GM12878 (cell line): ENCODE measurements around the gene BRIX1. TPM values are rescaled to one million over a fixed set of nuclear protein-coding genes. Genes with fewer than 3 reads are reported as not detected.
A peak's percentile ranks its signal among the peaks of the same experiment; 100 is the strongest.

Experiments used
- ATAC-seq: fragments of 200-7000 bp; cut with Tn5 transposase; 3 replicates; pipeline ENCODE4 v1.9.1; 2020; ENCODE audit warnings: mild to moderate bottlenecking, moderate library complexity
- BruUV-seq: library from RNA; stranded (reverse); fragments of 400-500 nt; replicated peaks from 2 replicates; lab custom pipeline; 2021; lab: Mats Ljungman, UMichigan
- CTCF ChIA-PET: fragments of 300-600 bp; sonication (Branson Sonifier 250); formaldehyde crosslinking; extraction: SDS; loops from one replicate; lab custom pipeline; 2021; ENCODE audit warnings: inconsistent platforms; lab: Yijun Ruan, JAX
- POLR2A ChIA-PET: fragments of 350-600 bp; formaldehyde crosslinking; extraction: SDS; loops from one replicate; lab custom pipeline; 2021; ENCODE audit warnings: inconsistent platforms; lab: Charles Lee
- RAD21 ChIA-PET: fragments of 300-600 bp; sonication (Branson Sonifier 250); formaldehyde crosslinking; loops from one replicate; lab custom pipeline; 2023; ENCODE audit warnings: antibody characterized with exemption; ENCODE audit not compliant: unreplicated experiment; lab: Charles Lee
- SMC1A ChIA-PET: fragments of 300-600 bp; sonication (Branson Sonifier 250); formaldehyde crosslinking; loops from one replicate; lab custom pipeline; 2023; ENCODE audit not compliant: unreplicated experiment, uncharacterized antibody; lab: Charles Lee
- DNase-seq: peaks from one replicate; pipeline ENCODE4 v3.0.0-alpha.2; 2011; ENCODE audit warnings: low read depth, low spot score
- FAIRE-seq: peaks from 3 replicates; lab custom pipeline; 2011; peaks lifted over from hg19 to GRCh38; lab: Jason Lieb, UNC
- H2AFZ ChIP-seq: 2 replicates; pipeline ENCODE4 v1.6.0; 2011; ENCODE audit warnings: low read depth, low read length, control low read depth; ENCODE audit not compliant: control insufficient read depth
- H3K27ac ChIP-seq: 2 replicates; pipeline ENCODE4 v1.5.1; 2011; ENCODE audit warnings: control low read depth; ENCODE audit not compliant: control insufficient read depth, insufficient read depth
- H3K27me3 ChIP-seq, 2 experiments: replicated peaks in 1 of 2; 2 replicates each; pipeline versions ENCODE4 v1.6.0 to v1.6.1; 2011; ENCODE audit warnings: low read length in 1 of 2; ENCODE audit not compliant: control insufficient read depth in 2 of 2, insufficient read depth in 2 of 2
- H3K36me3 ChIP-seq, 2 experiments: 2 replicates each; pipeline ENCODE4 v1.5.1; 2011; ENCODE audit warnings: low read length in 1 of 2; ENCODE audit not compliant: control insufficient read depth in 2 of 2, insufficient read depth in 2 of 2
- H3K4me1 ChIP-seq: 2 replicates; pipeline ENCODE4 v1.6.1; 2011; ENCODE audit warnings: mild to moderate bottlenecking, low read length, moderate library complexity, mixed read lengths; ENCODE audit not compliant: control insufficient read depth, insufficient read depth
- H3K4me2 ChIP-seq: 2 replicates; pipeline ENCODE4 v1.6.0; 2011; ENCODE audit warnings: control low read depth; ENCODE audit not compliant: control insufficient read depth, insufficient read depth
- H3K4me3 ChIP-seq: fragments of 200-600 bp; sonication (generic); 2 replicates; pipeline ENCODE4 v1.5.1; 2016
- H3K79me2 ChIP-seq: 2 replicates; pipeline ENCODE4 v1.6.0; 2011; ENCODE audit warnings: low read length; ENCODE audit not compliant: control insufficient read depth, insufficient read depth
- H3K9ac ChIP-seq: 2 replicates; pipeline ENCODE4 v1.8.0; 2011; ENCODE audit warnings: low read length, control low read depth, mixed read lengths; ENCODE audit not compliant: control insufficient read depth, insufficient read depth
- H3K9me3 ChIP-seq: replicated peaks from 3 replicates; pipeline ENCODE4 v1.5.1; 2011; ENCODE audit warnings: mild to moderate bottlenecking, low read length; ENCODE audit not compliant: control insufficient read depth, insufficient read depth
- H4K20me1 ChIP-seq: 2 replicates; pipeline ENCODE4 v1.6.0; 2011; ENCODE audit not compliant: control insufficient read depth, insufficient read depth
- BCL3 ChIP-seq: IDR thresholded peaks from 2 replicates; pipeline ENCODE4 v1.6.1; 2011; ENCODE audit warnings: borderline replicate concordance, low read depth, mild to moderate bottlenecking, moderate library complexity, low read length; ENCODE audit not compliant: insufficient read depth, poor library complexity, severe bottlenecking
- CHD4 ChIP-seq: fragments of 200-600 bp; sonication (generic); IDR thresholded peaks from 2 replicates; pipeline ENCODE4 v1.6.1; 2016; ENCODE audit warnings: mild to moderate bottlenecking
- CREM ChIP-seq: IDR thresholded peaks from 2 replicates; pipeline ENCODE4 v1.6.1; 2014; ENCODE audit warnings: antibody characterized with exemption, low read depth
- FOXK2 ChIP-seq: fragments of 450-650 bp; IDR thresholded peaks from 2 replicates; pipeline ENCODE4 v1.6.1; 2017; ENCODE audit warnings: mild to moderate bottlenecking, moderate library complexity
- HDGF ChIP-seq: fragments of 450-650 bp; IDR thresholded peaks from 2 replicates; pipeline ENCODE4 v1.6.1; 2016; ENCODE audit warnings: antibody characterized with exemption
- JUND ChIP-seq: IDR thresholded peaks from 2 replicates; pipeline ENCODE4 v1.6.1; 2012; ENCODE audit warnings: low read depth, mild to moderate bottlenecking, low read length, improper control_type of control experiment, moderate library complexity
- MXI1 ChIP-seq: fragments of 150-350 bp; IDR thresholded peaks from 2 replicates; pipeline ENCODE4 v1.6.1; 2011; ENCODE audit warnings: low read depth, mild to moderate bottlenecking, inconsistent platforms, low read length, improper control_type of control experiment
- NBN ChIP-seq: fragments of 450-650 bp; IDR thresholded peaks from 2 replicates; pipeline ENCODE4 v1.6.1; 2016
- PBX3 ChIP-seq: IDR thresholded peaks from 2 replicates; pipeline ENCODE4 v1.6.1; 2011; ENCODE audit warnings: mild to moderate bottlenecking, low read depth, low read length, moderate library complexity; ENCODE audit not compliant: insufficient replicate concordance
- PKNOX1 ChIP-seq: fragments of 450-650 bp; IDR thresholded peaks from 2 replicates; pipeline ENCODE4 v1.6.1; 2016; ENCODE audit warnings: mild to moderate bottlenecking
- POLR2A ChIP-seq: IDR thresholded peaks from 2 replicates; pipeline ENCODE4 v1.6.1; 2011; ENCODE audit warnings: low read depth, mild to moderate bottlenecking, low read length
- RELA ChIP-seq: fragments of 450-650 bp; IDR thresholded peaks from 2 replicates; pipeline ENCODE4 v1.8.0; 2014; ENCODE audit warnings: borderline replicate concordance; ENCODE audit not compliant: partially characterized antibody
- RFX5 ChIP-seq: IDR thresholded peaks from 2 replicates; pipeline ENCODE4 v1.6.1; 2011; ENCODE audit warnings: low read depth, low read length, improper control_type of control experiment
- RUNX3 ChIP-seq: IDR thresholded peaks from 2 replicates; pipeline ENCODE4 v1.6.1; 2012; ENCODE audit warnings: low read length, inconsistent platforms
- YY1 ChIP-seq: IDR thresholded peaks from 2 replicates; pipeline ENCODE4 v1.6.1; 2011; ENCODE audit warnings: low read depth, mild to moderate bottlenecking, low read length
- ZBTB40 ChIP-seq: fragments of 450-650 bp; IDR thresholded peaks from 2 replicates; pipeline ENCODE4 v1.6.1; 2016; ENCODE audit warnings: mild to moderate bottlenecking, moderate library complexity, borderline replicate concordance
- ZNF217 ChIP-seq: fragments of 450-650 bp; IDR thresholded peaks from 2 replicates; pipeline ENCODE4 v1.6.1; 2017; ENCODE audit warnings: antibody characterized with exemption, mild to moderate bottlenecking
- WGBS: methylation state at CpG from one replicate; pipeline ENCODE4 v1.1.6; 2016; ENCODE audit warnings: low lambda C conversion rate; ENCODE audit not compliant: insufficient replicate concordance, insufficient coverage; ENCODE audit errors: missing lambda C conversion rate; 5-methylcytosine and 5-hydroxymethylcytosine counted together
- in situ Hi-C: fragments of 300-500 bp; cut with MboI; formaldehyde crosslinking; loops from 9 replicates; pipeline ENCODE4 v1.14.3; 2018; ENCODE audit warnings: mixed read lengths
- intact Hi-C: fragments of 100-400 bp; cut with micrococcal nuclease; formaldehyde crosslinking; loops from one replicate; pipeline ENCODE4 v1.14.2; 2022; ENCODE audit not compliant: unreplicated experiment
- polyA plus RNA-seq, 11 experiments: library from polyadenylated mRNA; depleted of rRNA in 4 of 11; unstranded in 6 of 11; stranded (reverse) in 5 of 11; fragments of >200 nt; fragmentation: Nextera tagmentation in 4 of 11; fragmentation: Illumina TruSeq in 1 of 11; extraction: Ambion mirVana in 4 of 11; extraction: Trizol in 1 of 11; gene quantifications; 1 replicate in 1 of 11; 2 replicates in 10 of 11; pipeline versions ENCODE4 v1.2.1 to v1.2.3, GENCODE V29; 2011 to 2016; ENCODE audit warnings: inconsistent platforms in 2 of 11, missing spikeins in 2 of 11, low read depth in 1 of 11
- total RNA-seq, 4 experiments: library from RNA; depleted of rRNA in 3 of 4; stranded (reverse); fragments of >200 nt in 3 of 4; fragmentation: Illumina TruSeq in 1 of 4; extraction: Trizol in 1 of 4; gene quantifications; 2 replicates each; pipeline versions ENCODE4 v1.2.1 to v1.2.3, GENCODE V29; 2013 to 2021

Gene BRIX1
- total and polyA plus RNA-seq, 10 of the 15 experiments (the other 5 are each of a cell fraction or from before 2014, with no cell fraction given): 48.3 to 119 (median 78.9) TPM

GRCh38 chr5:34929134-34929719 lies 13.7 kb downstream of the BRIX1 start, which contains the start of gene DNAJC21:
TSS of gene DNAJC21 (plus strand) at chr5:34929559. CDS start at chr5:34929820, 261 bp downstream.
- Histone ChIP-seq H3K36me3 (peaks cover 0 to 6% of the 10 kb centered on the region in 2 experiments; a peak in 3 of 4 replicates), H4K20me1 (no peaks in the 10 kb centered on the region), H3K9me3 (no peaks in the 10 kb centered on the region), H3K27ac (peak within 1 kb of the TSS; percentile 86), H3K27me3 (no peaks in the 10 kb centered on the region), H3K9ac (peak within 1 kb of the TSS; percentile 90), H3K4me2 (peak within 1 kb of the TSS; percentile 81), H3K4me1 (no peaks in the 10 kb centered on the region), H3K79me2 (peaks cover 33% of the 10 kb centered on the region), H3K4me3 (peak within 1 kb of the TSS; percentile 83), H2AFZ (peak within 1 kb of the TSS; percentile 78)
- SMC1A ChIA-PET: interaction anchor here (1.0 to 2.4 kb wide), 3 partner anchors 12 to 15 kb away, joined by 4 to 14 read pairs (median 4); partner anchors contain the start of genes BRIX1 and RAD1
- RAD21 ChIA-PET: interaction anchor here (0.9 to 2.9 kb wide), 4 partner anchors 11 to 74 kb away, joined by 3 to 50 read pairs (median 9); partner anchors contain the start of genes BRIX1 and RAD1
- WGBS: 3% methylated on average over 23 of the region's 63 CpGs
- intact Hi-C loops: loop anchor here (1.0 to 10.0 kb wide), 3 partner anchors 11 to 1226 kb away; partner anchors contain the start of genes BRIX1, LMBRD2, RAD1 and SKP2
- DNase-seq (peak; percentile 88), FAIRE-seq (peak; percentile 75), ATAC-seq (peak; percentile 92)
- BruUV-seq: no TSS peak
- in situ Hi-C loops: no loop called here
- POLR2A ChIA-PET: interaction anchor here (1.1 to 3.3 kb wide), 4 partner anchors 11 to 49 kb away, joined by 4 to 79 read pairs (median 6); partner anchors contain the start of genes BRIX1 and RAD1
- CTCF ChIA-PET: interaction anchor here (0.6 to 2.0 kb wide), 9 partner anchors 12 to 1347 kb away, joined by 3 to 13 read pairs (median 3); partner anchors contain the start of genes BRIX1 and RAD1
- TF ChIP-seq ZBTB40: no peak
- TF ChIP-seq HDGF: peak; percentile 100
- TF ChIP-seq MXI1: peak; percentile 19; the same call in 1 of the 2 replicates
- 0 out of 2 replicates have a peak, but pooled peaks have one; percentile 28 for TF ChIP-seq NBN
- no peak for TF ChIP-seq CHD4
- no peak for TF ChIP-seq ZNF217
- TF ChIP-seq YY1: peak; percentile 69; the same call in 1 of the 2 replicates
- TF ChIP-seq BCL3: peak; percentile 35
- no peak for TF ChIP-seq RELA
- no peak for TF ChIP-seq FOXK2
- peak; percentile 78 for TF ChIP-seq POLR2A
- no peak for TF ChIP-seq CREM
- TF ChIP-seq RFX5: no peak
- TF ChIP-seq JUND: no peak
- TF ChIP-seq PBX3: peak; percentile 84
- peak; percentile 96 for TF ChIP-seq PKNOX1
- 0 out of 2 replicates have a peak, but pooled peaks have one; percentile 2 for TF ChIP-seq RUNX3
